Stimulated activated CD8-positive, alpha-beta memory T cell treated with anti-CD3 and anti-CD28 coated beads, Interleukin-12 subunit alpha, Interleukin-12 subunit beta, amount 100 ng/mL, for 1 hour (primary cell): ENCODE measurements around the gene BRD1.
"Not testable (repeated sequence)": the region's sequence is repeated elsewhere in the genome, so short reads cannot be mapped to it uniquely, and the experiment has no call there.

Source experiments
- DNase-seq: peaks from one replicate; pipeline ENCODE4 v3.0.0-alpha.2; 2020; ENCODE audit warnings: low read depth

The BRD1 gene

GRCh38 chr22:49825944-49826602 lies 1.6 kb downstream of the BRD1 start:
- DNase-seq: peak; percentile 50

- DNase-seq: no peak
Observed at GRCh38 chr22:49825436-49825835, 2.2 kb downstream of the BRD1 start.

GRCh38 chr22:49824936-49825335 lies 2.7 kb downstream of the BRD1 start:
- no peak for DNase-seq

GRCh38 chr22:49824185-49824925 lies 3.3 kb downstream of the BRD1 start:
- no peak for DNase-seq

GRCh38 chr22:49823289-49824045 lies 4.2 kb downstream of the BRD1 start:
- no peak for DNase-seq

- not testable (repeated sequence) for DNase-seq
Observed at GRCh38 chr22:49821741-49822140, 5.9 kb downstream of the BRD1 start.

- no peak for DNase-seq
Observed at GRCh38 chr22:49820984-49821383, 6.7 kb downstream of the BRD1 start.

GRCh38 chr22:49817359-49817758 lies 10.3 kb downstream of the BRD1 start:
- DNase-seq: no peak

GRCh38 chr22:49815641-49816091 lies 12.0 kb downstream of the BRD1 start:
- no peak for DNase-seq

GRCh38 chr22:49814856-49815255 lies 12.8 kb downstream of the BRD1 start:
- DNase-seq: no peak

GRCh38 chr22:49814164-49814686 lies 13.4 kb downstream of the BRD1 start:
- no peak for DNase-seq

- no peak for DNase-seq
Observed at GRCh38 chr22:49812838-49813237, 14.8 kb downstream of the BRD1 start.

- DNase-seq: no peak
Observed at GRCh38 chr22:49811020-49811791, 16.5 kb downstream of the BRD1 start.

- DNase-seq: no peak
Observed at GRCh38 chr22:49810363-49811019, 17.2 kb downstream of the BRD1 start.

- no peak for DNase-seq
Observed at GRCh38 chr22:49807780-49808708, 19.6 kb downstream of the BRD1 start.

GRCh38 chr22:49807129-49807528 lies 20.5 kb downstream of the BRD1 start:
- DNase-seq: no peak

- no peak for DNase-seq
Observed at GRCh38 chr22:49803737-49804375, 23.8 kb downstream of the BRD1 start.

- no peak for DNase-seq
Observed at GRCh38 chr22:49803134-49803533, 24.5 kb downstream of the BRD1 start.

- DNase-seq: no peak
Observed at GRCh38 chr22:49801391-49802060, 26.1 kb downstream of the BRD1 start.
